NK-92 treated with Interleukin-12 subunit alpha and Interleukin-12 subunit beta, amount 100 ng/mL, for 24 hours (cell line): ENCODE data around the gene TRUB1.
"Not testable (repeated sequence)": the region's sequence is repeated elsewhere in the genome, so short reads cannot be mapped to it uniquely, and the experiment has no call there.

Experiments
- DNase-seq: peaks from one replicate; lab custom pipeline; 2025; lab: John Stamatoyannopoulos, UW

Gene TRUB1

GRCh38 chr10:114925587-114926586 is 12.1 kb upstream of the TRUB1 start:
- no peak for DNase-seq

DNA sequence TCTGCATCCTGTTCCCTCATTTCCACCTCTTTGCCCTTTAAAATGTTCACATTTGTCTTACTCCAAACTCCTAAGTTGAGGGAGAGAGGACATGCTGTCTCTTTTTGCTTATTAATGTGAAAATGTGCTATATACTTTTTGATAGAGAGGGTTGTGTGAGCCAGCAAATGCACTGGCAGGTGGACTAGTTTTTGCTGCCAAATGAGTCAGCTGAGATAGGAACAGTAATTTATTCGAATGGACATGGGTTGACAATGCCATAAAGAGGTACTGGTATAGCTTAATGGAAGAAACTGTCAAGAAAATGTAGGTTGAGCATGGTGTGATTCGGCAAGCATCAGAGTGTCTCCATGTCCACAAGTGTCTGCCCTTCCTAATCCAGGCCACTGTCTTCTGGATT is 9.2 kb upstream of the TRUB1 start:
- no peak for DNase-seq

GRCh38 chr10:114930320-114930719 is 7.7 kb upstream of the TRUB1 start:
- no peak for DNase-seq

DNA sequence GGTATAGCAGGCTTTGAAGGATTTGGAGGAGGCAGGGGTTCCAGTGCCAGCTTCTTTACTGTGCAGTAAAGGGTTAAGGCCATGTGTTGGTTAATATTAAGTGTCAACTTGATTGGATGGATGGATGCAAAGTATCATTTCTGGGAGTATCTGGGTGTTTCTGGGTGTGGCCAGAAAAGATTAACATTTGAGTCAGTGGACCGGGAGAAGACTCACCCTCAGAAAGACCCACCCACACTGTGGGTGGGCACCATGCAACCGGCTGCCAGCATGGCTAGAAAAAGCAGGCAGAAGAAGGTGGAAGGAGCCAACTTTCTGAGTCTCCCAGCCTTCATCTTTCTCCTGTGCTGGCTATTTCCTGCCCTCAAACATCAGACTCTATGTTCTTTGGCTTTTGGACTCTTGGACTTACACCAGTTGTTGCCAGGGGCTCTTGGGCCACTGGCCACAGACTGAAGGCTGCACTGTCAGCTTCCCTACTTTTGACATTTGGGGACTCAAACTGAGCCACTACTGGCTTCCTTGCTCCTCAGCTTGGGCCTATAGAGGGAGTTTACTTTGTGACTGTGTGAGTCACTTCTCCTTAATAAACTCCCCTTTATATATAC is 6.8 kb upstream of the TRUB1 start:
- no peak for DNase-seq

DNA sequence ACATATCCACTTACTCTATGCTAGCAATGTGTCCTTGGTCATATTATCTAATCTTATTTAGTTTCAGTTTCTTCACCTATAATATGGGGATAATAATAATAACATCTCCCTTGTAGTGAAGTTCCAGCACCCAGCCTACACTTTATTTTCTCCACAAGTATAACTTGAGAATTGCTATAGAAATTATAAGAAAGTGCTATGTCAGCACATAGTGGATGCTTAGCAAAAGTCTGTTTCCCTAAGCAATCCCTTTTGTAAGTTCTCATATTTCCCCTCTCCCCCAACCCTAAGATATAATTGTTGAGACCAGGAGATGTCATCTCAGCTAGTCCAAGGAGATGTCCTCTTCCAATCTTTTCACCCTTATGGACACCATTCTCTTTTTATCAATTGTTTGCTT is 5.8 kb upstream of the TRUB1 start:
- no peak for DNase-seq

DNA sequence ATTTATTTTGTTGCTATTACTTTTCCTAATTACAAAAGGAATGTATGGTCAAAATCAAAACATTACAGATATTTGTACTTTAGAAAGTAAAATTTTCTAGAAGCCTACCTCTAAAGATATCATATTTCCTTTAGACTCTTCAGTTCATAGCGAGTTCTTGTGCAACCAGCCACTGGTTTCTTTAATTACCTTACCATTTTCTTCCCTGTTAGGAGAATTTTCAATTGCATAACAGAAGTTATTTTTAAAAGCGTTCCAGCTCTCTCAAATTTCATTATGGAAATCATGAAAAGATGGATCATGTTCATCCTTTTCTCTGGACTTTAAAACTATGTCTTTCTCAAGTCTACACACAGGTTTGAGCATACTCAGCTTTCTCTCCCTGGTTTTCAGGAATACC is 5.0 kb upstream of the TRUB1 start:
- no peak for DNase-seq

- no peak for DNase-seq
These were observed 4.4 kb upstream of the TRUB1 start for GRCh38 chr10:114933588-114933987.

DNA sequence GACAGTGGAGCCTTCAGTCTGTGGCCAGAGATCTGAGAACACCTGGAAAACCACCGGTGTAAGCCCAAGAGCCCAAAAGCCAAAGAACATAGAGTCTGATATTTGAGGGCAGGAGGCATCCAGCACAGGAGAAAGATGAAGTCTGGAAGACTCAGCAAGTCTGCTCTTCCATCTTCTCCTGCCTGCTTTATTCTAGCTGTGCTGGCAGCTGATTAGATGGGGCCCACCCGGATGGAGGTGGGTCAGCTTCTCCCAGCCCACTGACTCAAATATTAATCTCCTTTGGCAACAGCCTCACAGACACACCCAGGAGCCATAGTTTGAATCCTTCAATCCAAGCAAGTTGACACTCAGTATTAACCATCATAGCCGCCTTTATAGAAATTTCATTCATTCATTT is 4.0 kb upstream of the TRUB1 start:
- not testable (repeated sequence) for DNase-seq

DNA sequence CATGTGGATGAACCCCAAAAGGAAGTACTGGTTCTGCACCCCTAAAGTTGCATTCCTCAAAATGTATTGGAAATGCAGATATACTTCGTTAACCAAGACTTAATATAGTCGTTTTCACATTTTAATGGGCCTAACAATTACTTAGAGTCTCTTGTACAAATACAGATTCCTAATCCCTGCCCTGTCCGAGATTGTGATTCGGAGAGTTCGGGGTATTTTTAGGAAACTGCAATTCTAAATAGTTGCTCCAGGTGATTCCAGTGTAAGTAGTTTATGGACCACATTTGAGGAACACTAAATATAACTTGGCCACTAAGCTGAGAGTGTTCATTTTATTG is 830 bp downstream of the TRUB1 start:
- DNase-seq, result no peak

DNA sequence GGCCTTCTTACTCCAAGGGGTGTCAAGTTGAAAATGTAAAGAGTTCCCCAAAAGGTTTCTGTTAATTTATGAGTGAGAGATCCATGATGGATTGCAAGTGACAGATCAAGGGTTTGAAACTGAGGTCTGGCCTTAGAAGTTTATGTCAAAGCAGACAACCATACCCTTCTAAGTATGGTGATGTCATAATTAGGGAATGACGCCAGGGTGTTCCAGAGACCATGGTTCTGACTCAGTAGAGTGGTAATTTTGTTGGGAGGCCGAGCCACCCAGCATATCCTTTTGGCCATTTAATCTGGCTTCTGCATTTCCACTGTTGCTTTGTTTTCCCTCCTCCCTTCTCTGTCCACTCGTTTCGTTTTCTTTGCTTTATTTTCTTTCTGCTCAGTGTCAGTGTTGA is 2.7 kb downstream of the TRUB1 start:
- no peak for DNase-seq

DNA sequence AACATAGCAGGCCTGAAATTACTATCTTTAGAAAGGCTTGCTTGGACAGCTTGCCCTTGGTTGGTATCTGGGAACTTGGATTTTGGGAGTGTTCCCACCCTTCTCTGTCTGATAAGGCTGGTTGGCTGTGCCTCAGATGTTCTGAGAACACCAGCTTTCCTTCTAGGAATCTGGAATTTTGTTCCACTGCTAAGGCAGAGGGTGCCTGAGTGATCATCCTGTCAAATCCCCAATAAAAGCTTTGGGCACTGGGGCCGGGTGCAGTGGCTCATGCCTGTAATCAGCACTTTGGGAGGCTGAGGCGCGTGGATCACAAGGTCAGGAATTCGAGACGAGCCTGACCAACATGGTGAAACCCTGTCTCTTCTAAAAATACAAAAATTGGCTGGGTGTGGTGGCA is 5.0 kb downstream of the TRUB1 start:
- no peak for DNase-seq

DNA sequence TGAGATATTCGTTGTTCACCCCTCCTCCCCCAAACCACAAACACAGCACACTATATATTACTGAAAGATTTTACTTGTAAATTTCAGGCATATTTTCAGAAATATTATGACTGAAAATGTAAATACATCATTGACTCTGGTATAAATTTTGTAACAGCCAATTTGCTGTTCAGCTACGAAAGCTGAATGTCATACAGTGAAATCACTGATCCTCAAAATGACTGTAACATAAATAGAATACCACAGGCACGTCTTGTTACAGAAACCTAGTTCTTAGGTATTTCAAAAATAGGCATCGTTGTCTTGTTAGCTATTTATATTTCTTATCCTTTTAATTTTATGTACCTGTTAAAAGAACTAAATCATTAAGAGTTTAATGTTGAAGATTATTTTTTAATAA is 15.1 kb downstream of the TRUB1 start:
- no peak for DNase-seq

GRCh38 chr10:114955984-114956383 is 18.0 kb downstream of the TRUB1 start:
- no peak for DNase-seq

DNA sequence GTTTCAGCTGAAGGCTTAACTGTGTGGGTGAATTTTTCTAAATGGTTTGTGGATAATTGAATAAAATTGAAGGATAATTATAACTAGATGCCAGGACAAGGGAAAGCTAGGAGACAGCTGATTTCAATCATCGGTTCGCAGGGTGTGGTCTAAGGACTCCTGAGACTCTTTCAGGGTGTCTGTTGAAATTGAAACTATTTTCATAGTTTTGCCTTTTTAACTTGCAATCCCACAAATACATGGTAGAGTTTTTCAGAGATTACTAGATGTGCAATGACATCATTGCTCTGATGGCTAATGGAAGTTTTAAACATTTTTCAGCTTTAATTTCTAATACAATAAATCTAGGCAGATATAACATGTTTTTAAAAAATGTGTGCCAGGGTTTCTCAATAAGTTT is 18.5 kb downstream of the TRUB1 start:
- no peak for DNase-seq

GRCh38 chr10:114957122-114957521 is 19.1 kb downstream of the TRUB1 start:
- no peak for DNase-seq

DNA sequence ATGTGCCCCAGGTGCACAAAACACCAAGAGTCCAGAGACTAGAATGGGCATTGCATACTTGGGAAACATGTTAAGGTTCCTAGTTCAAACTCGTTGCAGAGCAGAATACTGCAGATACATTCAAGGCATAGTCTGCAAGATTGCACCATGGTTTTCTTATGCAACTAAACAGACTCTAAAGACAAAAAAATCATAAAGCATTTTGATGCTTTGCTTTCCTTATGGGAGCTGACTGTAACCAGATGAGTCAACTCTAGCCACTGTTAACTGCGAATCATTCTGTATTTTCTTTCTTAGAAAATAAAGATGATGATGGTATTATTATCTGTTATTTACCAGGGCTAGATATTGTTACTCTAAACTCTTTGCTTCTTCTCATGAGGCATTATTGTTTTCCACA is 19.7 kb downstream of the TRUB1 start:
- DNase-seq, result no peak

GRCh38 chr10:114962441-114962840 is 24.4 kb downstream of the TRUB1 start:
- no peak for DNase-seq

GRCh38 chr10:114963908-114964307 is 25.9 kb downstream of the TRUB1 start:
- no peak for DNase-seq

DNA sequence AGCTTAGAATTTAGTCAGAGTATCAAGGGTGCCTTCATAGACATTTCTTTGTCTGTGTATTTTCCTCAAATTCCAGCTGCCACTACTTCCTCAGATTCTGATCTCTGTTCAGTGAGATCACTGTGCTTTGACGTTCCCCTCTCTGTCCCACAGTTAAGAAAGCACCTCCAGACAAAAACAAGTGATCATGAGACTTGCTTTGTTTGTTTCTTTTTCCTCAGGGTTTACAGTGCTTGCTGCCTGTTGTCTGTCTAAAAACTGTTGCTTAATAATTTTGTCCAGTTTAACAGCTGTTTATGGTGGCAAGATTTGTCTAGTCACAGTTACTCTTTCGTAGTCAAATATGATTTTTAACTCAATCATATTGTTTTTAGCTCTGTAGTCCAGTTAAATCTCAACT is 29.1 kb downstream of the TRUB1 start:
- DNase-seq, result no peak

DNA sequence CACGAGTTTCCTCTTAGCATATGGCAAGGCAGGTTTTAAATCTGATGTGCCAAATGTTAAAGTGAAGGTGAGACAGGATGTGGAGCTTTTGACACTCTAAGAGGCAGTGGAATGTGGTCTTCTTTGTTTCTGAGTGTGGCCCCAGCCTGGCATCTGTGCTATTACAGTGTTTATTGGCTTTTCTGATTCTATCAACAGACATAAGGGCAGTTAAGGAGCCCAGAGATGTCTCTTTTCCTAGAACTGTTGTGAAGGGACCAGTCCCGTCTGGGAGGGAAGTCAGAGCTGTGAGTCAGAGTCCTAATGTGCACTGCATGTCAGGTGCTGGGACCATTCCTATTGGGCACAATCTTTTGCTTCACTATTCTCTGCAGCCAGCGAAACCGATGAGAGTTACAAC is 32.5 kb downstream of the TRUB1 start:
- DNase-seq, result no peak

- no peak for DNase-seq
These were observed 35.3 kb downstream of the TRUB1 start for GRCh38 chr10:114973306-114973705.

GRCh38 chr10:114973997-114974396 is 36.0 kb downstream of the TRUB1 start:
- DNase-seq, result no peak

DNA sequence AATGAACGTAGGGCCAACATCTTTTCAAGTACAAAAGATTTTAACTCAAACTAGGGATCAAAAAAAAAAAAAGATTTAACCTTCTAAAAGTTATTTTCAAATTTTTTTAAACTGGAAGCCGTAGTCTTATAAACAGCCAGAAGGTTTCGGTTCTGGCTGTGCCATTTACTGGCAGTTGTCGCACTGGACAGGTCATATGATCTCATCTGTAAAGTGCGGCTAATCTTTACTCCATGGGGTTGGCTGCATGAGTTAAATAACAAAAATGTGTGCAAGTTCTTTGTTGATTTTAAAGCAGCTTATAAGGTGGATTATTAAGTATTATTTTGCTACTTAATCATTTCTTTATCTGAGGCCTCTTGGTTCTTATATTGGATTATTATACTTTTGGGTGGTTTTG is 36.6 kb downstream of the TRUB1 start:
- no peak for DNase-seq

DNA sequence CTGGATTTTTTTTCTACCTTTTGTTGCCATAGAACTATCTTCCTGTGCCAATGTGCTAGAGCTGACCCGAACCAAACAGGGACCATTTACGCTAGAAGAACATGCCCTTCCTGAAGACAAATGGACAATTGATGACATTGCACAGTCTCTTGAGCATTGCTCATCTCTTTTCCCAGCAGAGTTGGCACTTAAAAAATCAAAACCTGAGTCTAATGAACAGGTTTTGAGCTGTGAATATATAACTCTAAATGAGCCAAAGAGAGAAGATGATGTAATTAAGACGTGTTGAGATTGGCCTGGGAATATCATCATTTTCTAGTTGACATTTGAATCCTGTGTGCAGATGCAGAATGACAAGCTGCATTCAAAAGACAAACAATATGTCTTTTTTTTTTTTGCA is 37.1 kb downstream of the TRUB1 start:
- DNase-seq, result no peak
